HepG2 (cell line): ENCODE results near the gene ZNF211. TPM values are rescaled to one million over a fixed set of nuclear protein-coding genes. Genes with fewer than 3 reads are reported as not detected.

ENCODE experiments used
- ATAC-seq: fragments of 200-7000 bp; cut with Tn5 transposase; 3 replicates; pipeline ENCODE4 v1.9.1; 2020; ENCODE audit warnings: mild to moderate bottlenecking, moderate library complexity
- BruUV-seq: library from RNA; stranded (reverse); fragments of 400-500 nt; replicated peaks from 2 replicates; lab custom pipeline; 2021; lab: Mats Ljungman, UMichigan
- CTCF ChIA-PET: fragments of 300-600 bp; formaldehyde crosslinking; extraction: SDS; loops from one replicate; lab custom pipeline; 2021; ENCODE audit warnings: low total read pairs, inconsistent platforms, low intra/inter-chr PET ratio; lab: Yijun Ruan, JAX
- POLR2A ChIA-PET: fragments of 350-600 bp; sonication (Branson Sonifier 250); formaldehyde crosslinking; loops from one replicate; lab custom pipeline; 2020; ENCODE audit warnings: antibody characterized with exemption, inconsistent platforms; lab: Yijun Ruan, JAX
- DNase-seq: peaks from one replicate; pipeline ENCODE4 v3.0.0-alpha.2; 2015; ENCODE audit warnings: low spot score
- FAIRE-seq: peaks from 3 replicates; lab custom pipeline; 2011; peaks lifted over from hg19 to GRCh38; lab: Jason Lieb, UNC
- H2AFZ ChIP-seq: one replicate; pipeline ENCODE4 v1.6.1; 2011; ENCODE audit warnings: low read length, inconsistent platforms
- H3K27ac ChIP-seq: fragments of 300-600 bp; 3 replicates; pipeline ENCODE4 v1.8.0; 2011; ENCODE audit warnings: mixed run types, mild to moderate bottlenecking, mixed read lengths, low read length, inconsistent platforms; ENCODE audit not compliant: insufficient read depth; ENCODE audit errors: extremely low read length
- H3K27me3 ChIP-seq, 2 experiments: fragments of 200-600 bp in 1 of 2; 2 replicates in 1 of 2; 3 replicates in 1 of 2; pipeline versions ENCODE4 v1.6.0 to v1.8.0; 2011; ENCODE audit warnings: low read length in 2 of 2, mild to moderate bottlenecking in 2 of 2, moderate library complexity in 2 of 2, inconsistent platforms in 1 of 2; ENCODE audit not compliant: insufficient read depth in 2 of 2, control insufficient read depth in 1 of 2
- H3K36me3 ChIP-seq, 2 experiments: fragments of 200-600 bp in 1 of 2; replicated peaks in 1 of 2; 2 replicates in 1 of 2; 3 replicates in 1 of 2; pipeline versions ENCODE4 v1.5.1 to v1.8.0; 2011; ENCODE audit warnings: low read length in 2 of 2, inconsistent platforms in 1 of 2; ENCODE audit not compliant: insufficient read depth in 2 of 2, control insufficient read depth in 1 of 2
- H3K4me1 ChIP-seq: 2 replicates; pipeline ENCODE4 v1.5.1; 2012; ENCODE audit warnings: low read length, inconsistent platforms; ENCODE audit not compliant: insufficient read depth
- H3K4me2 ChIP-seq: 2 replicates; pipeline ENCODE4 v1.6.0; 2011; ENCODE audit warnings: low read depth, low read length, inconsistent platforms
- H3K4me3 ChIP-seq, 3 experiments: fragments of 200-600 bp in 1 of 3; sonication (generic), shearing (Covaris generic) in 1 of 3; replicated peaks in 1 of 3; 2 replicates each; pipeline ENCODE4 v1.5.1; 2011 to 2016; ENCODE audit warnings: low read length in 3 of 3, inconsistent platforms in 2 of 3, low read depth in 2 of 3, mild to moderate bottlenecking in 2 of 3, control low read depth in 1 of 3, mixed read lengths in 1 of 3; ENCODE audit not compliant: insufficient read depth in 1 of 3
- H3K79me2 ChIP-seq: one replicate; pipeline ENCODE4 v1.6.1; 2011; ENCODE audit warnings: low read length, inconsistent platforms; ENCODE audit not compliant: insufficient read depth
- H3K9ac ChIP-seq: 2 replicates; pipeline ENCODE4 v1.6.0; 2011; ENCODE audit warnings: mild to moderate bottlenecking, low read depth, low read length, inconsistent platforms; ENCODE audit not compliant: insufficient read depth
- H3K9me3 ChIP-seq: 2 replicates; pipeline ENCODE4 v1.5.1; 2012; ENCODE audit warnings: mild to moderate bottlenecking, low read length
- H4K20me1 ChIP-seq: 2 replicates; pipeline ENCODE4 v1.6.0; 2011; ENCODE audit warnings: inconsistent platforms, mild to moderate bottlenecking, low read length, moderate library complexity; ENCODE audit not compliant: insufficient read depth
- ATF1 ChIP-seq: IDR thresholded peaks from 2 replicates; pipeline ENCODE4 v1.6.1; 2016; ENCODE audit warnings: mild to moderate bottlenecking, control low read depth
- CCDC6 ChIP-seq: sonication (generic); formaldehyde crosslinking; IDR thresholded peaks from 2 replicates; pipeline ENCODE4 v1.8.1; 2022; ENCODE audit warnings: mild to moderate bottlenecking, missing genetic modification reagents, moderate library complexity
- FOXA1 ChIP-seq, 2 experiments: fragments of 450-650 bp in 1 of 2; sonication (generic) in 1 of 2; formaldehyde crosslinking in 1 of 2; IDR thresholded peaks; 2 replicates each; pipeline versions ENCODE4 v1.4.0 to v1.6.1; 2016 to 2020; ENCODE audit warnings: missing genetic modification reagents in 1 of 2
- KDM5B ChIP-seq: sonication (generic); formaldehyde crosslinking; IDR thresholded peaks from 2 replicates; pipeline ENCODE4 v1.4.0; 2020; ENCODE audit warnings: missing genetic modification reagents, mild to moderate bottlenecking, borderline replicate concordance
- MTA3 ChIP-seq: sonication (generic); formaldehyde crosslinking; IDR thresholded peaks from 2 replicates; pipeline ENCODE4 v1.4.0; 2020; ENCODE audit warnings: missing genetic modification reagents
- RARG ChIP-seq: sonication (generic); formaldehyde crosslinking; IDR thresholded peaks from 2 replicates; pipeline ENCODE4 v1.4.0; 2020; ENCODE audit warnings: low read depth, mild to moderate bottlenecking, missing genetic modification reagents
- RFX3 ChIP-seq: IDR thresholded peaks from 2 replicates; pipeline ENCODE4 v1.6.1; 2016; ENCODE audit warnings: missing biosample characterization, missing genetic modification reagents
- TSC22D2 ChIP-seq: sonication (generic); formaldehyde crosslinking; IDR thresholded peaks from 2 replicates; pipeline ENCODE4 v1.5.1; 2020; ENCODE audit warnings: missing genetic modification reagents, mild to moderate bottlenecking, borderline replicate concordance
- ZC3H13 ChIP-seq: sonication (generic); formaldehyde crosslinking; IDR thresholded peaks from 2 replicates; pipeline ENCODE4 v1.8.1; 2023; ENCODE audit warnings: mild to moderate bottlenecking, missing genetic modification reagents, moderate library complexity
- ZNF441 ChIP-seq: sonication (generic); formaldehyde crosslinking; IDR thresholded peaks from 2 replicates; pipeline ENCODE4 v1.7.0; 2021; ENCODE audit warnings: missing genetic modification reagents, borderline replicate concordance
- ZNF468 ChIP-seq: sonication (generic); formaldehyde crosslinking; IDR thresholded peaks from 2 replicates; pipeline ENCODE4 v1.8.0; 2022; ENCODE audit warnings: mild to moderate bottlenecking, moderate library complexity, missing genetic modification reagents
- ZNF589 ChIP-seq: sonication (generic); formaldehyde crosslinking; conservative IDR thresholded peaks from 2 replicates; pipeline ENCODE4 v1.8.0; 2022; ENCODE audit warnings: mild to moderate bottlenecking, moderate library complexity, missing genetic modification reagents
- ZNF780A ChIP-seq: sonication (generic); formaldehyde crosslinking; IDR thresholded peaks from 2 replicates; pipeline ENCODE4 v1.8.0; 2022; ENCODE audit warnings: mild to moderate bottlenecking, missing genetic modification reagents, moderate library complexity
- WGBS: methylation state at CpG from one replicate; pipeline ENCODE4 v1.1.6; 2017; ENCODE audit warnings: low lambda C conversion rate; 5-methylcytosine and 5-hydroxymethylcytosine counted together
- in situ Hi-C: cut with HindIII; loops from 2 replicates; pipeline ENCODE4 v1.10.0; 2017; ENCODE audit warnings: low pct_unique_long_range_greater_than_20kb; ENCODE audit not compliant: extremely low pct_ligation_motif_present
- intact Hi-C: fragments of 100-400 bp; cut with micrococcal nuclease; formaldehyde crosslinking; loops from one replicate; pipeline ENCODE4 v1.10.0; 2022; ENCODE audit not compliant: unreplicated experiment
- polyA plus RNA-seq, 8 experiments: library from polyadenylated mRNA; depleted of rRNA in 3 of 8; stranded (reverse) in 7 of 8; unstranded in 1 of 8; fragments of >200 nt; fragmentation: Illumina TruSeq in 4 of 8; extraction: Trizol in 4 of 8; gene quantifications; 2 replicates each; pipeline versions ENCODE4 v1.2.1 to v1.2.3, GENCODE V29; 2011 to 2016; ENCODE audit warnings: low read depth in 4 of 8, missing spikeins in 1 of 8, mixed read lengths in 1 of 8; ENCODE audit not compliant: insufficient read depth in 1 of 8
- total RNA-seq, 5 experiments: library from RNA; depleted of rRNA; stranded (reverse); fragments of >200 nt; fragmentation: Illumina TruSeq; extraction: Trizol; gene quantifications; 2 replicates each; pipeline ENCODE4 v1.2.3, GENCODE V29; 2016; ENCODE audit warnings: low read depth in 1 of 5
- TF ChIP-seq, protein P1 (sequence below): sonication (generic); formaldehyde crosslinking; IDR thresholded peaks from 2 replicates; pipeline ENCODE4 v1.8.1; 2023; ENCODE audit warnings: mild to moderate bottlenecking, moderate library complexity, missing genetic modification reagents
- TF ChIP-seq, protein P2 (sequence below): sonication (generic); formaldehyde crosslinking; IDR thresholded peaks from 2 replicates; pipeline ENCODE4 v1.5.0; 2020; ENCODE audit warnings: mild to moderate bottlenecking, low read depth, missing genetic modification reagents, borderline replicate concordance
- TF ChIP-seq, protein P3 (sequence below): sonication (generic); formaldehyde crosslinking; IDR thresholded peaks from 2 replicates; pipeline ENCODE4 v1.9.0; 2021; ENCODE audit warnings: missing genetic modification reagents, mild to moderate bottlenecking, borderline replicate concordance
- TF ChIP-seq, protein P4 (sequence below): sonication (generic); formaldehyde crosslinking; IDR thresholded peaks from 2 replicates; pipeline ENCODE4 v1.5.0; 2020; ENCODE audit warnings: missing genetic modification reagents, mild to moderate bottlenecking, borderline replicate concordance
- TF ChIP-seq, protein P5 (sequence below): sonication (generic); formaldehyde crosslinking; IDR thresholded peaks from 2 replicates; pipeline ENCODE4 v1.4.0; 2020; ENCODE audit warnings: mild to moderate bottlenecking, missing genetic modification reagents

The ZNF211 gene
- total and polyA plus RNA-seq, 2 of the 13 experiments (the other 11 are each of a cell fraction or from before 2014, with no cell fraction given), result 9.9 to 11.2 TPM

DNA sequence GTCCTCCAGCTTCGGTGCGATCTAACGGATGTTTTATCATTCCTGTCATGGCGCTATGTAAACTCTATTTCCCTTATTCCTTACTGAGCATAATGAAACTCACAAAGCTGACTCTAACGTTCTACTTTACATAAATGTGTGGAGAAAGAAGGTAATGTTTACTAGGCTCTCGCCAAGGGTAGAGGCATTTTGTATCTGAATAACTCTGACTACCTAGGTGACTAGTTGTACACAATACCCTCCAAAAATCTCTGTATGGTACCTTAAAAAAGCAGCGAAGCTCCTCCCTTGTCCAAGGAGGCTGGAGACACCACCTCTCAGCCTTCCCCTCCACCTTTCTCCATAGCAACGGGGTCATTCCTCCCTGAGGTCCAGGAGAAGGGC is 33.6 kb upstream of the ZNF211 start:
- no peaks in the 10 kb centered on the region for H4K20me1 ChIP-seq
- no peaks in the 10 kb centered on the region; a peak in 1 of 5 replicates for H3K36me3 ChIP-seq
- H3K27me3 ChIP-seq, result no peaks in the 10 kb centered on the region
- H3K4me2 ChIP-seq, result peak overlapping the region; percentile 89
- intact Hi-C loops (loop anchor here (2.0 kb wide), 2 partner anchors 21 to 113 kb away; partner anchors contain the start of genes ZNF416 and ZNF419), in situ Hi-C loops (no loop called here)
- H3K9ac ChIP-seq, result peak overlapping the region; percentile 62; the same call in 1 of the 2 replicates
- no TSS peak for BruUV-seq
- ATAC-seq (no peak), DNase-seq (no peak), FAIRE-seq (no peak)
- peaks cover 6% of the 10 kb centered on the region for H3K79me2 ChIP-seq
- peak overlapping the region; percentile 73 to 89 (median 80) for H3K4me3 ChIP-seq
- 49% methylated on average over 8 of the region's 8 CpGs for WGBS
- peaks cover 19% of the 10 kb centered on the region for H3K4me1 ChIP-seq
- POLR2A ChIA-PET, result no interaction called here
- H3K27ac ChIP-seq, result no peak overlapping the region
- no peaks in the 10 kb centered on the region for H3K9me3 ChIP-seq
- TF ChIP-seq ZNF468 (CRISPR knock-in tag), result no peak
- TF ChIP-seq ZNF441 (CRISPR knock-in tag), result no peak
- TF ChIP-seq ZC3H13 (CRISPR knock-in tag), result 0 out of 2 replicates have a peak, but pooled peaks have one; percentile 54
- TF ChIP-seq, protein P1, sequence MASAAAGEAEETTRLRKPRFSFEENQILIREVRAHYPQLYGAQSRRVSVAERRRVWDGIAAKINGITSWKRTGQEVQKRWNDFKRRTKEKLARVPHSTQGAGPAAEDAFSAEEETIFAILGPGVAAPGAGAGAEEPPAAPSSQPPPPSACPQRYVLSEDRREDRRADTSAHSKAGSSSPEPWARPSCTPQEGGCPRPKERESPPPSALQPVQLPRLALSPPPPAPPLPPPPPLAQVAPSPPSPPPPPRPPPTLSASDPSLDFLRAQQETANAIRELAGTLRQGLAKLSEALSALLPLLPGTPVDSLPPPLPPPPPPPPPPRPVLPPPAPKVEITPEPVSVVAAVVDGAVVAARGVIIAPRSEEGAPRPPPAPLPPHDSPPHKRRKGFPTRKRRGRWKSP (CRISPR knock-in tag), result no peak; the same call in 1 of the 2 replicates
- TF ChIP-seq RARG, result no peak
- 0 out of 2 replicates have a peak, but pooled peaks have one; percentile 27 for TF ChIP-seq ZNF589 (CRISPR knock-in tag)
- no peak for TF ChIP-seq FOXA1 (IDR thresholded peaks at IDR 0.05)
- no peak for TF ChIP-seq FOXA1 (CRISPR knock-in tag; IDR thresholded peaks at IDR 0.05)
- TF ChIP-seq, protein P2, sequence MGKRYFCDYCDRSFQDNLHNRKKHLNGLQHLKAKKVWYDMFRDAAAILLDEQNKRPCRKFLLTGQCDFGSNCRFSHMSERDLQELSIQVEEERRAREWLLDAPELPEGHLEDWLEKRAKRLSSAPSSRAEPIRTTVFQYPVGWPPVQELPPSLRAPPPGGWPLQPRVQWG (CRISPR knock-in tag), result no peak
- TF ChIP-seq, protein P3, sequence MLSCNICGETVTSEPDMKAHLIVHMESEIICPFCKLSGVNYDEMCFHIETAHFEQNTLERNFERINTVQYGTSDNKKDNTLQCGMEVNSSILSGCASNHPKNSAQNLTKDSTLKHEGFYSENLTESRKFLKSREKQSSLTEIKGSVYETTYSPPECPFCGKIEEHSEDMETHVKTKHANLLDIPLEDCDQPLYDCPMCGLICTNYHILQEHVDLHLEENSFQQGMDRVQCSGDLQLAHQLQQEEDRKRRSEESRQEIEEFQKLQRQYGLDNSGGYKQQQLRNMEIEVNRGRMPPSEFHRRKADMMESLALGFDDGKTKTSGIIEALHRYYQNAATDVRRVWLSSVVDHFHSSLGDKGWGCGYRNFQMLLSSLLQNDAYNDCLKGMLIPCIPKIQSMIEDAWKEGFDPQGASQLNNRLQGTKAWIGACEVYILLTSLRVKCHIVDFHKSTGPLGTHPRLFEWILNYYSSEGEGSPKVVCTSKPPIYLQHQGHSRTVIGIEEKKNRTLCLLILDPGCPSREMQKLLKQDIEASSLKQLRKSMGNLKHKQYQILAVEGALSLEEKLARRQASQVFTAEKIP, result no peak
- peak; percentile 37; the same call in 1 of the 2 replicates for TF ChIP-seq RFX3
- 0 out of 2 replicates have a peak, but pooled peaks have one; percentile 7 for TF ChIP-seq CCDC6 (CRISPR knock-in tag)
- TF ChIP-seq, protein P4, sequence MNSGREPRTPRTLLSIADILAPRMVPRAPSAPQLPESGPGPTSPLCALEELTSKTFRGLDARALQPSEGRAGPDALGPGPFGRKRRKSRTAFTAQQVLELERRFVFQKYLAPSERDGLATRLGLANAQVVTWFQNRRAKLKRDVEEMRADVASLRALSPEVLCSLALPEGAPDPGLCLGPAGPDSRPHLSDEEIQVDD (CRISPR knock-in tag), result no peak
- TF ChIP-seq MTA3 (CRISPR knock-in tag), result no peak
- 0 out of 2 replicates have a peak, but pooled peaks have one; percentile 8 for TF ChIP-seq ATF1 (CRISPR knock-in tag)
- TF ChIP-seq, protein P5, sequence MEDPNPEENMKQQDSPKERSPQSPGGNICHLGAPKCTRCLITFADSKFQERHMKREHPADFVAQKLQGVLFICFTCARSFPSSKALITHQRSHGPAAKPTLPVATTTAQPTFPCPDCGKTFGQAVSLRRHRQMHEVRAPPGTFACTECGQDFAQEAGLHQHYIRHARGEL (CRISPR knock-in tag), result no peak
- no peak for TF ChIP-seq KDM5B (CRISPR knock-in tag)
- peak; percentile 28; the same call in 1 of the 2 replicates for TF ChIP-seq ZNF780A (CRISPR knock-in tag)
- no peak for TF ChIP-seq TSC22D2 (CRISPR knock-in tag)
- peak overlapping the region; percentile 58 for H2AFZ ChIP-seq
- CTCF ChIA-PET, result no interaction called here
